ENCODE data around the gene GNG10.

The GNG10 gene

DNA sequence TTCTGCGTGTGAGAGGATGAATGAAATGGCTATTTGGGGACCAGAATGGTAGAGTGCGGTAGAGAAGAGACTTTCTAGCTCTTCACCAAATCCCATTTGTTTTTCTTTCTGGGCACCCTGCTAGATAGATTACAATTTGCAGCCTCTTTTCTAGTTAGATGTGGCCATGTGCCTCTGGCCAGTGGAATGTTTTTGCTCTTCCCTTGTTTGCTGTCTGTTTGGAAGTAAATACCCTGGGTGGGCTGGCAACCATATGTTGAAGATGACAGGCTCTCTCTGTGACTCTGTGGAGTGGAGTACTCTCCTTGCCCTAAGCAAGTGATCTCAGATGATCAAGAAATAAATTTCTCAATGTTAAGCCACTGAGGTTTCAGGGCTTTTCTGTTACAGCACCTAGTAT, 12.9 kb downstream of the GNG10 start:
- Histone ChIP-seq H3K4me1 (ENCODE audit: control insufficient read depth in 1 of 2, insufficient read depth in 2 of 2, low read length in 2 of 2) (no peaks in the 10 kb centered on the region), H3K27ac (ENCODE audit: low read depth, low read length) (no peak overlapping the region), H3K27me3 (ENCODE audit: control insufficient read depth in 1 of 2, insufficient read depth in 2 of 2, low read length in 2 of 2) (no peaks in the 10 kb centered on the region), H3K4me3 (ENCODE audit: low read depth in 1 of 2, low read length in 2 of 2) (no peak overlapping the region), H3K9ac (ENCODE audit: low read depth in 1 of 2, low read length in 2 of 2) (no peak overlapping the region), H3K9me3 (ENCODE audit: control insufficient read depth in 1 of 2, low read length in 2 of 2) (no peaks in the 10 kb centered on the region), H3K36me3 (ENCODE audit: control insufficient read depth in 1 of 2, insufficient read depth in 2 of 2, low read length in 2 of 2) (no peaks in the 10 kb centered on the region)

DNA sequence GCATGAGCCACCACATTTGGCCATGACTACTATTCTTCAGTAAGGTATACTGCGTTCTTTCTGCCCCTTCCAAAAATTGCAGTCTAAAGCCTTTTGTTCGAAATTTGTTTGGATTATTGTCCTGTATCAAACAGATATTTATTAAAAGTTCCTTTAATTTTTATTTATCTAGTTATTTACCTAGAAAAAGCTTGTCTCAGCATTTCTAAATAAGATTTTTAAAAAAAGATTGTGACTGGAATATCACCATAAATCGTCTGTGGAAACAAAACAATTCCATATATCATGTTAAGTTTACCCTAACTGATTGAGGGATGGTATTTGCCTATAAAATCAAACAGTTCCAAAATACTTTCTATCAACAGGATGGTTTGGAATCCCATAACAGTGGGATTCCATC, 14.7 kb downstream of the GNG10 start:
- Histone ChIP-seq H3K4me1 (ENCODE audit: control insufficient read depth in 1 of 2, insufficient read depth in 2 of 2, low read length in 2 of 2) (no peaks in the 10 kb centered on the region), H3K36me3 (ENCODE audit: control insufficient read depth in 1 of 2, insufficient read depth in 2 of 2, low read length in 2 of 2) (peaks cover 0 to 4% of the 10 kb centered on the region in 2 donors), H3K9me3 (ENCODE audit: control insufficient read depth in 1 of 2, low read length in 2 of 2) (no peaks in the 10 kb centered on the region), H3K9ac (ENCODE audit: low read depth in 1 of 2, low read length in 2 of 2) (no peak overlapping the region), H3K4me3 (ENCODE audit: low read depth in 1 of 2, low read length in 2 of 2) (no peak overlapping the region), H3K27me3 (ENCODE audit: control insufficient read depth in 1 of 2, insufficient read depth in 2 of 2, low read length in 2 of 2) (no peaks in the 10 kb centered on the region), H3K27ac (ENCODE audit: low read depth, low read length) (no peak overlapping the region)

DNA sequence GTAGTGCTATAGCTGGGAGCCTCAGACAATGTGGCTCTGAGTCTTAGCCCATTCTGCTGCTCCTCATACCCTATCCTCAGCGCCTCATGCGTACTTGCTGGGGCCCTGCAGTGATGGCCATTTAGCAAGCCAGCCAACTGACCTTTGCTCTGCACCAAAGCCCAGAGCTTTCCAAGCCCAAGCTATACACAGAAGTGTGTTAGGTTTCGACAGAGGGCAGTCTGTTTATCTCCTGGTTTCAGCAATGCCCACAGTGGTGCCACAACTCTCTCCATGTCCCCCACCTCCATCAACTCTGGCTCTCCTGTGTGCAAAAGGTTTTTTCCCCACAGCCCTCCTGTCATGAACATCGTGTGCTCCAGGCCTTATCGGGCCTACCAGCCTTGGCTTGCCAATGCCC, 16.9 kb downstream of the GNG10 start:
- H3K36me3 ChIP-seq (ENCODE audit: control insufficient read depth in 1 of 2, insufficient read depth in 2 of 2, low read length in 2 of 2), result peaks cover 0 to 4% of the 10 kb centered on the region in 2 donors

DNA sequence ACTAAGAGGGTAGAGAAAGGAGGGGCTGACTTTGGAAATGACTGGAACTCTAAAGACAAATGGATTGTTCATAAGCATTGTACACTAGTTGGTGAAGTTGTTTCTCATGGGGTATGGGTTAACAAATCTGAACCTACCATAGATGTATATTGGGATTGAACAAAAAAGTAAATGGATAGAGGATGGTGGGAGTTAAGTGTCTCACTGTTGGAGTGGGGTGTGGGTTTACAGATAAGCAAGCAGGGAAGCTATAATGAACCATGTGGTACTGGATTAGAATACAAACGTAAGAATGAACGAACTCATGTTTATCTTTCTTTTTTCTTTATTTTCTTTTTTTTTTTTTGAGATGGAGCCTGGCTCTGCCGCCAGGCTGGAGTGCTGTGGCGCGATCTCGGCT, 17.8 kb downstream of the GNG10 start:
- Histone ChIP-seq H3K27ac (ENCODE audit: low read depth, low read length) (no peak overlapping the region), H3K9me3 (ENCODE audit: control insufficient read depth in 1 of 2, low read length in 2 of 2) (no peaks in the 10 kb centered on the region), H3K36me3 (ENCODE audit: control insufficient read depth in 1 of 2, insufficient read depth in 2 of 2, low read length in 2 of 2) (peaks cover 0 to 4% of the 10 kb centered on the region in 2 donors), H3K4me3 (ENCODE audit: low read depth in 1 of 2, low read length in 2 of 2) (no peak overlapping the region), H3K4me1 (ENCODE audit: control insufficient read depth in 1 of 2, insufficient read depth in 2 of 2, low read length in 2 of 2) (no peaks in the 10 kb centered on the region), H3K27me3 (ENCODE audit: control insufficient read depth in 1 of 2, insufficient read depth in 2 of 2, low read length in 2 of 2) (no peaks in the 10 kb centered on the region), H3K9ac (ENCODE audit: low read depth in 1 of 2, low read length in 2 of 2) (no peak overlapping the region)

More for the DNA sequence above, 16.9 kb downstream of the GNG10 start:
- H3K27me3 ChIP-seq (ENCODE audit: control insufficient read depth in 1 of 2, insufficient read depth in 2 of 2, low read length in 2 of 2), result no peaks in the 10 kb centered on the region
- no peak overlapping the region for H3K9ac ChIP-seq (ENCODE audit: low read depth in 1 of 2, low read length in 2 of 2)
- H3K4me3 ChIP-seq (ENCODE audit: low read depth in 1 of 2, low read length in 2 of 2), result no peak overlapping the region
- H3K9me3 ChIP-seq (ENCODE audit: control insufficient read depth in 1 of 2, low read length in 2 of 2), result no peaks in the 10 kb centered on the region
- H3K27ac ChIP-seq (ENCODE audit: low read depth, low read length), result no peak overlapping the region
- H3K4me1 ChIP-seq (ENCODE audit: control insufficient read depth in 1 of 2, insufficient read depth in 2 of 2, low read length in 2 of 2), result no peaks in the 10 kb centered on the region

DNA sequence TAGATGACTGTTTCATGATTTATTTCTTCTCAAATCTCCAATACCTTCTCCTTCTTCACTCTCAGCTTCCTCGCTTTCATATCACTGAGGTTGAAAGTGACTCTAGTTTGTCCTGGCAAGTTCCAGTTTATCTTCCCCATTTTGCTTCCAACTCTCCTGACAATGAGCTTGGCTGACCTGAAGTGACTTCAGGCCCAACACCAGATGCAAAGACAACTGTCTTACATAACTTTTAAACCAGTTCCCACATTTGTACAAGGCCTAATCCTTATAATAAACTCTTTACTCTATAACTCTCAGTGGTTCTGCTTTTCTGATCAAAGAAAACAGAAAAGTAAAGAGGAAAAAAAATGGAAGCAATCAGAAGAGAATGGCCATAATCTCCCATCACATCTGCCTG, 22.0 kb downstream of the GNG10 start:
- peaks cover 0 to 8% of the 10 kb centered on the region in 2 donors for H3K4me1 ChIP-seq (ENCODE audit: control insufficient read depth in 1 of 2, insufficient read depth in 2 of 2, low read length in 2 of 2)
- no peaks in the 10 kb centered on the region for H3K27me3 ChIP-seq (ENCODE audit: control insufficient read depth in 1 of 2, insufficient read depth in 2 of 2, low read length in 2 of 2)
- H3K27ac ChIP-seq (ENCODE audit: low read depth, low read length), result no peak overlapping the region
- no peaks in the 10 kb centered on the region for H3K9me3 ChIP-seq (ENCODE audit: control insufficient read depth in 1 of 2, low read length in 2 of 2)
- peaks cover 0 to 4% of the 10 kb centered on the region in 2 donors for H3K36me3 ChIP-seq (ENCODE audit: control insufficient read depth in 1 of 2, insufficient read depth in 2 of 2, low read length in 2 of 2)
- H3K4me3 ChIP-seq (ENCODE audit: low read depth in 1 of 2, low read length in 2 of 2), result no peak overlapping the region
- no peak overlapping the region for H3K9ac ChIP-seq (ENCODE audit: low read depth in 1 of 2, low read length in 2 of 2)

GRCh38 chr9:111691672-111692329, 30.4 kb downstream of the GNG10 start:
- H3K4me1 ChIP-seq (ENCODE audit: control insufficient read depth in 1 of 2, insufficient read depth in 2 of 2, low read length in 2 of 2), result peaks cover 0 to 8% of the 10 kb centered on the region in 2 donors
- H3K36me3 ChIP-seq (ENCODE audit: control insufficient read depth in 1 of 2, insufficient read depth in 2 of 2, low read length in 2 of 2), result no peaks in the 10 kb centered on the region
- H3K27ac ChIP-seq (ENCODE audit: low read depth, low read length), result no peak overlapping the region
- no peaks in the 10 kb centered on the region for H3K9me3 ChIP-seq (ENCODE audit: control insufficient read depth in 1 of 2, low read length in 2 of 2)
- H3K27me3 ChIP-seq (ENCODE audit: control insufficient read depth in 1 of 2, insufficient read depth in 2 of 2, low read length in 2 of 2), result no peaks in the 10 kb centered on the region
- H3K4me3 ChIP-seq (ENCODE audit: low read depth in 1 of 2, low read length in 2 of 2), result no peak overlapping the region
- H3K9ac ChIP-seq (ENCODE audit: low read depth in 1 of 2, low read length in 2 of 2), result no peak overlapping the region

DNA sequence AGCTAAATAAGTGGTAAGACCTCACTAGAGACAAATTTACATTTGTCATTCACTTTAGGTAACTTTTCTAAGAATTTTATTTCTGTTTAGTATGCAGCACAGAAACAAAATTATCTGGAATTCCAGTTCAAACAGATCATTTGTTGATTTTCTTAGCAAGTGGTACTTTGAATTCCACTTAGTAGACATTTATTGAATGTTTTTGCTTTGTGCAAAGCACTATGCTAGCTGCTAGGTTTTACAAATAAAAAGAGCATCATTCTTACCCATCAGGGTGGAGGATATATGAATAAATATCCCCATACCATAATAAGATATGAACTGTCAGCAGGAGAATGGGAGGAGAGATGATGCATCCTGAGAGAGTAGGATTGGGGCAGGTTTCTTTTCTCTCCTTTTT, 35.4 kb downstream of the GNG10 start:
- H3K27ac ChIP-seq (ENCODE audit: low read depth, low read length), result no peak overlapping the region
- no peaks in the 10 kb centered on the region for H3K9me3 ChIP-seq (ENCODE audit: control insufficient read depth in 1 of 2, low read length in 2 of 2)
- no peak overlapping the region for H3K9ac ChIP-seq (ENCODE audit: low read depth in 1 of 2, low read length in 2 of 2)
- no peaks in the 10 kb centered on the region for H3K36me3 ChIP-seq (ENCODE audit: control insufficient read depth in 1 of 2, insufficient read depth in 2 of 2, low read length in 2 of 2)
- no peak overlapping the region for H3K4me3 ChIP-seq (ENCODE audit: low read depth in 1 of 2, low read length in 2 of 2)
- no peaks in the 10 kb centered on the region for H3K27me3 ChIP-seq (ENCODE audit: control insufficient read depth in 1 of 2, insufficient read depth in 2 of 2, low read length in 2 of 2)
- H3K4me1 ChIP-seq (ENCODE audit: control insufficient read depth in 1 of 2, insufficient read depth in 2 of 2, low read length in 2 of 2), result peaks cover 7 to 10% of the 10 kb centered on the region in 2 donors

GRCh38 chr9:111700776-111701175, 39.4 kb downstream of the GNG10 start:
- H3K4me1 ChIP-seq (ENCODE audit: control insufficient read depth in 1 of 2, insufficient read depth in 2 of 2, low read length in 2 of 2), result peaks cover 7 to 10% of the 10 kb centered on the region in 2 donors
- no peaks in the 10 kb centered on the region for H3K36me3 ChIP-seq (ENCODE audit: control insufficient read depth in 1 of 2, insufficient read depth in 2 of 2, low read length in 2 of 2)
- H3K27ac ChIP-seq (ENCODE audit: low read depth, low read length), result no peak overlapping the region
- H3K9ac ChIP-seq (ENCODE audit: low read depth in 1 of 2, low read length in 2 of 2), result no peak overlapping the region
- H3K4me3 ChIP-seq (ENCODE audit: low read depth in 1 of 2, low read length in 2 of 2), result no peak overlapping the region
- H3K9me3 ChIP-seq (ENCODE audit: control insufficient read depth in 1 of 2, low read length in 2 of 2), result no peaks in the 10 kb centered on the region
- H3K27me3 ChIP-seq (ENCODE audit: control insufficient read depth in 1 of 2, insufficient read depth in 2 of 2, low read length in 2 of 2), result no peaks in the 10 kb centered on the region

GRCh38 chr9:111704503-111704902, 43.1 kb downstream of the GNG10 start:
- Histone ChIP-seq H3K27me3 (ENCODE audit: control insufficient read depth in 1 of 2, insufficient read depth in 2 of 2, low read length in 2 of 2) (no peaks in the 10 kb centered on the region), H3K9ac (ENCODE audit: low read depth in 1 of 2, low read length in 2 of 2) (no peak overlapping the region), H3K9me3 (ENCODE audit: control insufficient read depth in 1 of 2, low read length in 2 of 2) (no peaks in the 10 kb centered on the region), H3K27ac (ENCODE audit: low read depth, low read length) (no peak overlapping the region), H3K4me1 (ENCODE audit: control insufficient read depth in 1 of 2, insufficient read depth in 2 of 2, low read length in 2 of 2) (peaks cover 7 to 10% of the 10 kb centered on the region in 2 donors), H3K4me3 (ENCODE audit: low read depth in 1 of 2, low read length in 2 of 2) (no peak overlapping the region), H3K36me3 (ENCODE audit: control insufficient read depth in 1 of 2, insufficient read depth in 2 of 2, low read length in 2 of 2) (no peaks in the 10 kb centered on the region)

DNA sequence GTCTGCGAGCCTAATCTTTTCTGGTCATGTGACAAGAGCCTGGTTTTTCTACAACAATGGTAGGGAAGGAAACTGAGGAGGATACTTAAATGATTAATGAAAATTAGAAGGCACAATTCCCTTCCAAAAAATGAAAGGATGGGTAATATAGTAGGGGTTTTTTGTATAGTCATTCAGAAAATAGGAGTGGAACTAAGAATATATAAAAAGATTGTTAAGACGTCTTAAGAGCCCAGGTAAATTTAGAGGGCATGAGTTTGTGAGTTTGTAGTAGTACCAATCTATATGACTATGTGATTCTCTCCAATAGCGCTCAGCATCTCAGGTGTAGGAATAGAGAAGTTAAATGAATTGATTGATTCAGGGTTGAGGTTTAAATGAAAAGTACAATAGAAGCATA, 50.1 kb downstream of the GNG10 start:
- Histone ChIP-seq H3K27me3 (ENCODE audit: control insufficient read depth in 1 of 2, insufficient read depth in 2 of 2, low read length in 2 of 2) (no peaks in the 10 kb centered on the region), H3K9ac (ENCODE audit: low read depth in 1 of 2, low read length in 2 of 2) (no peak overlapping the region), H3K27ac (ENCODE audit: low read depth, low read length) (no peak overlapping the region), H3K4me3 (ENCODE audit: low read depth in 1 of 2, low read length in 2 of 2) (no peak overlapping the region), H3K4me1 (ENCODE audit: control insufficient read depth in 1 of 2, insufficient read depth in 2 of 2, low read length in 2 of 2) (no peaks in the 10 kb centered on the region), H3K36me3 (ENCODE audit: control insufficient read depth in 1 of 2, insufficient read depth in 2 of 2, low read length in 2 of 2) (no peaks in the 10 kb centered on the region), H3K9me3 (ENCODE audit: control insufficient read depth in 1 of 2, low read length in 2 of 2) (no peaks in the 10 kb centered on the region)

- Histone ChIP-seq H3K27me3 (ENCODE audit: control insufficient read depth in 1 of 2, insufficient read depth in 2 of 2, low read length in 2 of 2) (no peaks in the 10 kb centered on the region), H3K9ac (ENCODE audit: low read depth in 1 of 2, low read length in 2 of 2) (no peak overlapping the region), H3K4me3 (ENCODE audit: low read depth in 1 of 2, low read length in 2 of 2) (no peak overlapping the region), H3K36me3 (ENCODE audit: control insufficient read depth in 1 of 2, insufficient read depth in 2 of 2, low read length in 2 of 2) (no peaks in the 10 kb centered on the region), H3K27ac (ENCODE audit: low read depth, low read length) (no peak overlapping the region), H3K9me3 (ENCODE audit: control insufficient read depth in 1 of 2, low read length in 2 of 2) (no peaks in the 10 kb centered on the region), H3K4me1 (ENCODE audit: control insufficient read depth in 1 of 2, insufficient read depth in 2 of 2, low read length in 2 of 2) (no peaks in the 10 kb centered on the region)
Observed at GRCh38 chr9:111712369-111712768, 51.0 kb downstream of the GNG10 start.
